ENCODE results near the gene MCF2L. TPM values are rescaled to one million over a fixed set of nuclear protein-coding genes. Genes with fewer than 3 reads are reported as not detected.

The MCF2L gene
- total RNA-seq, 4 donors from 2014 or later = 18.3 to 52.6 (median 29.9) TPM

- Histone ChIP-seq H3K27ac (no peak overlapping the region), H3K4me1 (no peaks in the 10 kb centered on the region), H3K27me3 (no peaks in the 10 kb centered on the region), H3K4me3 (no peak overlapping the region), H3K36me3 (peaks cover 0 to 17% of the 10 kb centered on the region in 2 donors), H3K9me3 (no peaks in the 10 kb centered on the region)
- no peak for TF ChIP-seq EP300 (IDR thresholded peaks at IDR 0.05)
- no peak for TF ChIP-seq POLR2AphosphoS5 (IDR thresholded peaks at IDR 0.05)
- TF ChIP-seq CTCF (IDR thresholded peaks at IDR 0.05) = no peak
- no peak for TF ChIP-seq POLR2A (IDR thresholded peaks at IDR 0.05)
- ATAC-seq = no peak
- 71 to 79% methylated on average over 7 to 11 of the region's 16 CpGs for WGBS, 2 donors (ENCODE audit: low coverage in 1 of 2)
These were observed 170.0 kb downstream of the MCF2L start for GRCh38 chr13:113138792-113139551.

GRCh38 chr13:113139577-113139976, 170.6 kb downstream of the MCF2L start:
- H3K4me1 ChIP-seq = no peaks in the 10 kb centered on the region
- peaks cover 0 to 22% of the 10 kb centered on the region in 2 donors for H3K36me3 ChIP-seq
- H3K4me3 ChIP-seq = no peak overlapping the region
- ATAC-seq = no peak
- H3K27me3 ChIP-seq = no peaks in the 10 kb centered on the region
- TF ChIP-seq EP300 (IDR thresholded peaks at IDR 0.05) = no peak
- no peak for TF ChIP-seq POLR2AphosphoS5 (IDR thresholded peaks at IDR 0.05)
- no peak for TF ChIP-seq CTCF (IDR thresholded peaks at IDR 0.05)
- TF ChIP-seq POLR2A (IDR thresholded peaks at IDR 0.05) = no peak
- no peaks in the 10 kb centered on the region for H3K9me3 ChIP-seq
- 78 to 83% methylated on average over 3 to 5 of the region's 5 CpGs for WGBS, 2 donors (ENCODE audit: low coverage in 1 of 2)
- no peak overlapping the region for H3K27ac ChIP-seq

GRCh38 chr13:113140677-113141600, 171.9 kb downstream of the MCF2L start:
- H3K36me3 ChIP-seq = peaks cover 0 to 23% of the 10 kb centered on the region in 2 donors
- H3K4me1 ChIP-seq = no peaks in the 10 kb centered on the region
- no peaks in the 10 kb centered on the region for H3K27me3 ChIP-seq
- H3K9me3 ChIP-seq = no peaks in the 10 kb centered on the region
- no peak for ATAC-seq
- H3K27ac ChIP-seq = no peak overlapping the region
- TF ChIP-seq EP300 (IDR thresholded peaks at IDR 0.05) (no peak), POLR2AphosphoS5 (IDR thresholded peaks at IDR 0.05) (no peak), CTCF (IDR thresholded peaks at IDR 0.05) (no peak), POLR2A (IDR thresholded peaks at IDR 0.05) (no peak)
- no peak overlapping the region for H3K4me3 ChIP-seq
- 91 to 98% methylated on average over 4 to 10 of the region's 26 CpGs for WGBS, 2 donors (ENCODE audit: low coverage in 1 of 2)

- peaks cover 0 to 23% of the 10 kb centered on the region in 2 donors for H3K36me3 ChIP-seq
- H3K27me3 ChIP-seq = no peaks in the 10 kb centered on the region
- H3K9me3 ChIP-seq = no peaks in the 10 kb centered on the region
- no peak overlapping the region for H3K27ac ChIP-seq
- H3K4me3 ChIP-seq = no peak overlapping the region
- 97% methylated on average over 6 of the region's 18 CpGs; no CpG with 5 or more reads in 1 of the 2 donors for WGBS, 2 donors (ENCODE audit: low coverage in 1 of 2)
- no peak for TF ChIP-seq POLR2AphosphoS5 (IDR thresholded peaks at IDR 0.05)
- no peak for TF ChIP-seq POLR2A (IDR thresholded peaks at IDR 0.05)
- no peak for TF ChIP-seq EP300 (IDR thresholded peaks at IDR 0.05)
- no peak for TF ChIP-seq CTCF (IDR thresholded peaks at IDR 0.05)
- no peak for ATAC-seq
- no peaks in the 10 kb centered on the region for H3K4me1 ChIP-seq
These were observed 172.6 kb downstream of the MCF2L start for GRCh38 chr13:113141601-113141970.
